CD4-positive, alpha-beta T cell treated with Interleukin-17A for 1 hour (primary cell): ENCODE measurements around the gene AFG1L.
"Not testable (repeated sequence)": the region's sequence is repeated elsewhere in the genome, so short reads cannot be mapped to it uniquely, and the experiment has no call there.

Experiments
- DNase-seq: peaks from one replicate; pipeline ENCODE4 v3.0.0-alpha.2; 2020

The AFG1L gene

DNA sequence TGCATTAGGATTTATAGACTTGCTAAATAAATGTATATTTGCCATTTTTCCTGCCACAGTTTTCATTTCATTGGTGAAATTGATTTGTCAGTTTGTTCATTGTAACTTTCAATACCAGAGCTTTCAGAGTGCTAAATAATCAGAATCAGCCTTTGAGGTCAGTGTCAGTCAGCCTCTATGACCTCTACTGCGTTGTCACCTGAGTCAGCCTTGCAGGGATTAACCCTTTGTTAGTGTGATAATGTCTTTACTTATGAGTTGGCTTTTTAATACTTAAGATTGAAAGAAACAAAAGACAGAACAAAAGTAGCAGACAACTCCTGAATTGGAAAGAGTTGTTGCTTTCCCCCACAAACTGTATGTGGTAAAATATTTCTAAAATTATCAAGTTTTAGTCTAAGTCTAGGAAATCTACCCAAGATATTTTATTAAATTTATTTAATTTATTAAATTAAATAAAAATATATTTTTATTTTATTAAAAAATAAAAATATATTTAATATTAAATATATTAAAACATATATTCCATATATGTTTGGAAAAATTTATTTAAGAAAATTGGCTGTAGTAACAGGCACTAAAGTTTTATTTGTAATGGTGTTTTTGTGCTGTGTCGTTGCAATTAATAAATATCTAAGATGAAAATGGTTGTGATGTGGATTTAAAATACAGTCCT lies 125.2 kb downstream of the AFG1L start:
- no peak for DNase-seq

- DNase-seq, result no peak
Observed at GRCh38 chr6:108421366-108421765, 126.5 kb downstream of the AFG1L start.

DNA sequence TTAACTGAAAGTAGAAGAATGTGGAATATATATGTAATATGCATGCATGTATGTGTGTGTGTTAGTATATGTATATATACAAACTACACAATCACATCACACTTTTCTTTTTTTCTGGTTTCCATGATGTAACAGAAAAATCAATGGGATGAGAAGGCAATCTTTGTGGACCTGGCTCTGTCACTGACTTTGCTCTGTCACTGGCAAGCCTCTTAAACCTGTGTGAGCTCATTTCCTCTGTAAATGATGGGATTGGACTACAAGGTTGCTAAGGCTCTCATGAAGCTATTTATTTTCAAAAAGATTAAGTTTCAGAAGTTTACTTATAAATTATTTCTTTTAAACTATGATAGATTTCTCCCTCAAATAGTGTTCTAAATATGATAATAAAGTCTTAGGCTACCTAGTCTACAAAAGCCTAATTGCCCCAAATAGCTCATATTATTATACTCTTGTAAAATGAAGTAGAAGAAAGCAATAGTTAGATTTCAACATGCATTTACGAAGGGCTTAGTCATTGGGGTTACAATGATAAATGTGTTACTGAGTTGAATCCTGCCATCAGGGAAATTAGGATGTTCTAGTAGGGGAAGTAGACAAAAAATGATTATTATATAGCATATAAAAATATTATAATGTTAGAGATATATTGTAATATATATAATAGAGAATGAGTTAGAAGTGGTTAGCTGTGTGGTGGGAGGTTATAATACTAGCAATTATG lies 129.3 kb downstream of the AFG1L start:
- no peak for DNase-seq

DNA sequence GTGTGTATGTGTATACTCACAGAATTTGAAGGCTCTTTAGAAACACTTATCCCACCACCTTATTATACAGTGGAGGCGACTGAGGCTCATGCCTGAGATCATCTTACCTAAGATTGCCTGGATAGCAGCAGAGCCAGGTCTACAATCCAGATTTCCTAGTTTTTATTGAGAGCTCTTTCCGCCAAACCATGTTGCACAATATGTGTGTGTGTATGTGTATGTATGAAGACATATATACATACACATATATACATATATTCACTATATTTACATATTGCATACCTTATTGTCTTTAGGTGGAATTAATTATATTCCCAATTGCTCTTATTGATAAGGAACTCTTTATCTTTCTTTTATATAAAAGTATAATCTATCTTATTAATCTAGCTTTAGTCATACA lies 130.6 kb downstream of the AFG1L start:
- DNase-seq, result no peak

DNA sequence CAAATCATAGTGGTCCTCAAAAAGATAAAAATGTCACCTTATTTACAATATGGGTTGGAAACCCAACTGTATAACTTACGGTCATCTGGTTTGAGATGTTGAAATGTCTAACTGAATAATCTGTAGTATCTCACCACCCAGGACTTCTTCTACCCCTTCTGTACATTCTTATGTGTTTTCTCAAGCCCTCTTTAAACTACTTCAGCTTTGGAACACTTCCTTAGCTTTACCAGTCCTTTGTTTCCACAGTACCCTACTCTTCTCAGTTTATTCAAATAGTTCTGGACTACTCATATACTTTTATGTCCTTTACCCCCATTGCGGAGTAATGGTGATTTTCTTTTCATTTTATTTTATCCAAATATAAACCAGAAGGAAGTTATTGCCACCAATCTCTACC lies 137.3 kb downstream of the AFG1L start:
- no peak for DNase-seq

DNA sequence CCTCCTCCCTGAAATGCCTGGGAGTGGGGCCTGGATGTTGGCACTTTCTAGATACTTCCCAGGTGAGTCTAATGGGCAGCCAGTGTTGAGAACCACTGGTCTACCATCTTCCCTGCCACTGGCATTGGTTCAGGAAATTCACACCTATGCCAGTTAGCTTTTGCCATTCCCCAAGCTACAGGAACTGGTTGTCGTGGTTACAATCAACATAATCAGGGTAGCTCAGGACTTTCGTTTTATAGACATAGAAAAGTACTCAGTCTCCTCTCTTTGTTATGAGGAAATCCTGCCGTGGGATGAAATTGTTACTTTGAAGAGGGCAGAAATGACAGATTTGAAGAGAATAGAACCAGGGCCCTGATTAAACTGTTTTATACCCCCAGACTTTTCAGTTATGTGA lies 137.9 kb downstream of the AFG1L start:
- DNase-seq, result no peak

- DNase-seq, result no peak
Observed at GRCh38 chr6:108434222-108434621, 139.4 kb downstream of the AFG1L start.

DNA sequence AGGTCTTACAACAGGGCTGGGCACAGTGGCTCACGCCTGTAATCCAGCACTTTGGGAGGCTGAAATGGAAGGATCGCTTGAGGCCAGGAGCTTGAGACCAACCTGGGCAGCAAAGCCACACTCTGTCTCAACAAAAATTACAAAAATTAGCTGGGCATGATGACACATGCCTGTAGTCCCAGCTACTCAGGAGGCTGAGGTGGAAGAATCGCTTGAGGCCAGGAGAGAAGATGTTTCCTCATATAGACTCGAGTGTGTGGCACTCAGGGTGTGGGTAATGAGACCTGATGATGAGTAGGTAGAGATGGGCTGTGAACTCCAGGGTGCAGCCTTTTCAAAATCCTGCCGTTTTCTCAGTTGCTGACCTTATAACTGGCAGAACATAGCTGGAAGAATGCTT lies 140.5 kb downstream of the AFG1L start:
- no peak for DNase-seq

GRCh38 chr6:108436771-108437170 lies 141.9 kb downstream of the AFG1L start:
- no peak for DNase-seq

DNA sequence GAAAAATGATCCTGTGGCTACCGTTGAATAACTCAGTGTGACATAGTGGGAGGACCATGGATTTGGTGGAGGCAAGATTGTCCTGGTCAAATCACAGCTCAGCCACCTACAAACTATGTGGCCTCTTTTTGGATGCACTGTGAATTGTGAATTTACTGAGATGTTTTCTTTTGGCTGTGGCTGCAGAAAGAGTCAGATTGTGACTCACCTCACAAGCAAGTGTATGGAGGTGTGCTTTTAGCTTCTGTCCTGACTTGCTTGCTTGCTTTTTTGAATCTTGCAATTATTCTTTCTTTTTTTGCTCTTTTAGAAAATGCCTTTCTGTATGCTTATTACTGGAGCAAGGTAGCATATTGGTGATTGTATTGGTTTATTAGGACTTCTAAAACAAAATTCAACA lies 143.0 kb downstream of the AFG1L start:
- DNase-seq, result no peak

- no peak for DNase-seq
Observed at GRCh38 chr6:108438918-108439317, 144.1 kb downstream of the AFG1L start.

- DNase-seq, result no peak
Observed at GRCh38 chr6:108441141-108441540, 146.3 kb downstream of the AFG1L start.

- DNase-seq, result no peak
Observed at GRCh38 chr6:108442770-108443520, 148.1 kb downstream of the AFG1L start.

- DNase-seq, result no peak
Observed at GRCh38 chr6:108446629-108447150, 151.8 kb downstream of the AFG1L start.

DNA sequence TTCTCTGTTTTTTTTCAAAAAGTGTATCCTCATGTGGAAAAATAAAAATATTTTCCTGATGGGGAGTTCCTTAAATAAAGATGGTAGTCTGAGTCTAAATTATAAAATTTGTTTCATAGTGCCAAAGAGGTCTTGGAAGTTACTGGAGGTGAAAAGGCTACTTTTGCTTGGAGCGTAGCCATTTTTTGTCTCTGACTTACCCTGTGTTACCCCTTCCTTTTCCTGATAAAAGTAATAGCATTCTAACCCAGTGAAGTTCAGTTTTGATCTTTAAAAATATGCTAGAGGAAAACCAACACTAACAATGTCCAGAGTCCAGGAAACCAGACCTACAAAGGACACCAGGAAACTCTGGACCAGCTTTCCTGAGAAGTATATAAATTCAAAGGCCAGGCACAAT lies 153.6 kb downstream of the AFG1L start:
- no peak for DNase-seq

DNA sequence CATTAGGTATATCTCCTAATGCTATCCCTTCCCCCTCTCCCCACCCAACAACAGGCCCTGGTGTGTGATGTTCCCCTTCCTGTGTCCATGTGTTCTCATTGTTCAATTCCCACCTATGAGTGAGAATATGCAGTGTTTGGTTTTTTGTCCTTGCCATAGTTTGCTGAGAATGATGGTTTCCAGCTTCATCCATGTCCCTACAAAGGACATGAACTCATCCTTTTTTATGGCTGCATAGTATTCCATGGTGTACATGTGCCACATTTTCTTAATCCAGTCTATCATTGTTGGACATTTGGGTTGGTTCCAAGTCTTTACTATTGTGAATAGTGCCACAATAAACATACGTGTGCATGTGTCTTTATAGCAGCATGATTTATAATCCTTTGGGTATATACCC lies 154.9 kb downstream of the AFG1L start:
- not testable (repeated sequence) for DNase-seq

- no peak for DNase-seq
Observed at GRCh38 chr6:108451816-108452215, 157.0 kb downstream of the AFG1L start.

GRCh38 chr6:108452711-108453195 lies 157.9 kb downstream of the AFG1L start:
- no peak for DNase-seq

GRCh38 chr6:108453601-108454185 lies 158.8 kb downstream of the AFG1L start:
- no peak for DNase-seq

DNA sequence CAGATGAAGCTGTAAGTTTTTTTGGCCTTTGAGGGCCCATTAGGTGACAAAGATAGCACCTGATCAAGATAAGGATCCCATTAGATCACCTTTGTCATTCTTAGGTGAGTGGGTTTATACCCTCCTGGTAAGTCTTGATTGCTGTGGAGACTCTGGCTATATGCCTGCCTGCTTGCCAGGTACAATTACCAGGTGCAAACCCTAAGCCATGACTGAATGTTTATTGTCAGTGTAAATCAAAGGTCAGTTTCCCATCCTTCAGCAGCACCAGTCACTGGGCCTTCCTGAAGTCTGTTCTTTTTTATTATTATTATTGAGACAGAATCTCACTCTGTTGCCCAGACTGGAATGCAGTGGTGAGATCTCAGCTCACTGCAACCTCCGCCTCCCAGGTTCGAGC lies 159.5 kb downstream of the AFG1L start:
- no peak for DNase-seq

DNA sequence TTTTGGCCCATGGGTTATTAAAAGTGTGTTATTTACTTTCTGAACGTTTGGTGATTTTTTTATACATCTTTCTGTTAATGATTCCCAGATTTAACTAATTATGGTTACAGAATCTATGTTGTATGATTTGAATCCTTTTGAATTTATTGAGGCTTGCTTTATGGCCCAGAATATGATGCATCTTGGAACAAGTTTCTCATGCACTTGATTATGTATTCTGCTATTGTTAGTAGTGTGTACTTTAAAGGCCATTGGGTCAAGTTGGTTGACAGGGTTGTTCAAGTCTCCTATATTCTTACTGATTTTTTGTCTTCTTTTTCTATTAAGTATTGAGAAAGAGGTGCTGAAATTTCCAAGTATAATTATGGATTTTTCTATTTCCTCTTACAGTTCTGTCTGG lies 160.8 kb downstream of the AFG1L start:
- DNase-seq, result no peak

DNA sequence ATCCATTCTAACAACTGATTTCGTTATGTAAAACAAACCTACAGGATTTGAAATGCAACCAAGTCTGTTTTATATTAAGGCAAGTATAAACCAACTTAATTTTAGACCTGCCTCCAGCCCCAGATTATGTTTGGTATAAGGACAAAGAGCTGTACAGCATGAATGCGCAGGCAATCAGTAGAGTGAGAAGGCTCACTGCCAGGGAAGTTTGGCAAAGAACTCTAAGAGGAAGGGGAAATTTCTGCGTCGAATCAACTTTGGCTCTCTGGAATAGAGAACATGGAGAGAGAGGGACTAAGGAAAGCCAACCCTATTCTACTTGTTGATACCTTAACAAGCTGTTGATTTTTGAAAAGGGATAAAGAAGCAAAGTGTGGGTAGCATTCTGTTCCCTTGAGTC lies 168.9 kb downstream of the AFG1L start:
- no peak for DNase-seq

DNA sequence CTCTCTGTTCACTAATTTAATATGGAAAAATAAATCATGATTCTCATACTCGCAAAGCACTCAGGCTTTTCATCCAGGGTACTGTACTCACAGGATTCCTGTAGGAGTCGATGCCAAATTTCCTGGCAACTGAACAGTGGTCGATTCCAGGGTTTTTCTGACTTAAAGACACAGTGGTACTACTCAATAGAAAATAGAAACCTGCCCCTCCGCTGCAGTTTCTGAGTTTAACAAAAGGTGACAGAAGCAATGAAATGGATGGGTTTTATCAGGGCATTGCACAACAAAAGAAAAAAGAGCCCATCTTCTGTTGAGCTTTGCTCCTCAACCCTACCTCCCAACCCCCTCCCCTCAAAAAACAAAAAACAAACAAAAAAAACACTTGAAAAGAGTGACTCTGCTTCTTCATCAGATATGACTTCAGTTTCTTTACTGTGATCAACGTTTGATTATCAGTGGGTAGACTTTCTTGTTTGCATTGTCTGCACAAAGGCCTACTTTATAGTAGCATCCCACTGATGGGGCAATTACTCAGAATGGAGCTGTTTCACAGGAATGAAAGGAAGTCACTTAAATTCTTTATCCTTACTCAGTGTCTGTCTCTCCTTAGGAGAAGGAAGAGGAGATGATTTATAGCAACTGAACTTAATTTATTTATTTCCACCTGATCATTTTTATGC lies 169.7 kb downstream of the AFG1L start:
- DNase-seq, result no peak
